Sigmoid colon (tissue), 7 donors: ENCODE results near the gene DMXL2. TPM values are rescaled to one million over a fixed set of nuclear protein-coding genes. Genes with fewer than 3 reads are reported as not detected.

Source experiments
- DNase-seq: peaks from one replicate; pipeline ENCODE4 v3.0.0-alpha.2; 2019
- H3K27ac ChIP-seq, 4 donors: fragments of 200-600 bp; sonication (generic); one replicate each; pipeline ENCODE4 v1.5.1; 2016 to 2019; ENCODE audit warnings: mild to moderate bottlenecking in 1 of 4
- H3K27me3 ChIP-seq, 3 donors: fragments of 200-600 bp; sonication (generic); one replicate each; pipeline ENCODE4 v1.5.1; 2019; ENCODE audit warnings: mild to moderate bottlenecking in 1 of 3
- H3K36me3 ChIP-seq, 4 donors: fragments of 200-600 bp; sonication (generic); one replicate each; pipeline ENCODE4 v1.5.1; 2016 to 2019
- H3K4me1 ChIP-seq, 4 donors: fragments of 200-600 bp; sonication (generic); one replicate each; pipeline ENCODE4 v1.5.1; 2017 to 2019
- H3K4me3 ChIP-seq, 4 donors: fragments of 200-600 bp; sonication (generic); one replicate each; pipeline ENCODE4 v1.5.1; 2017 to 2019; ENCODE audit warnings: mild to moderate bottlenecking in 2 of 4, moderate library complexity in 1 of 4
- H3K9me3 ChIP-seq, 4 donors: fragments of 200-600 bp in 3 of 4; sonication (generic) in 3 of 4; one replicate each; pipeline versions ENCODE4 v1.5.1 to v1.6.1; 2013 to 2019
- CTCF ChIP-seq, 4 experiments: fragments of 450-650 bp in 3 of 4; fragments of 200-600 bp in 1 of 4; IDR thresholded peaks; one replicate each; pipeline ENCODE4 v1.5.1; 2016 to 2019; ENCODE audit warnings: antibody characterized with exemption in 4 of 4, mild to moderate bottlenecking in 3 of 4, moderate library complexity in 2 of 4
- EP300 ChIP-seq, 4 donors: sonication (generic); formaldehyde crosslinking; IDR thresholded peaks; one replicate each; pipeline ENCODE4 v1.6.1; 2017; ENCODE audit warnings: antibody characterized with exemption in 4 of 4
- POLR2A ChIP-seq, 2 donors: fragments of 450-650 bp; IDR thresholded peaks; one replicate each; pipeline ENCODE4 v1.6.1; 2016; ENCODE audit warnings: antibody characterized with exemption in 2 of 2, mild to moderate bottlenecking in 2 of 2, moderate library complexity in 2 of 2
- POLR2AphosphoS5 ChIP-seq, 4 donors: sonication (generic); formaldehyde crosslinking; IDR thresholded peaks; one replicate each; pipeline ENCODE4 v1.6.1; 2017; ENCODE audit warnings: antibody characterized with exemption in 4 of 4
- WGBS, 2 donors: extraction: QIAGEN DNeasy Blood & Tissue Kit; methylation state at CpG; one replicate each; pipeline ENCODE4 v1.1.7; 2013; 5-methylcytosine and 5-hydroxymethylcytosine counted together
- intact Hi-C: fragments of 100-400 bp; cut with DNase I; formaldehyde crosslinking; loops from one replicate; pipeline ENCODE4 v1.15.1; 2023
- polyA plus RNA-seq, 3 donors: library from polyadenylated mRNA; stranded (reverse); fragments of 200-250 nt; gene quantifications; one replicate each; pipeline ENCODE4 v1.2.3, GENCODE V29; 2013
- total RNA-seq, 4 donors: library from RNA; depleted of rRNA; stranded (reverse); fragments of >200 nt; gene quantifications; one replicate each; pipeline ENCODE4 v1.1.0, GENCODE V29; 2016
- donor health status: healthy with polysubstance abuse.
- donor health status: Bipolar disorder and iron deficiency.
- donor health status: healthy.

Gene DMXL2
- total and polyA plus RNA-seq, 7 donors, result 5.5 to 64.5 (median 34.6) TPM

- 90 to 91% methylated on average over 4 of the region's 4 CpGs for WGBS, 2 donors
- Histone ChIP-seq H3K9me3 (peaks cover 0 to 2% (median 0%) of the 10 kb centered on the region in 4 donors), H3K36me3 (peaks cover 0 to 13% (median 5%) of the 10 kb centered on the region in 4 donors), H3K27ac (no peak overlapping the region), H3K4me1 (no peaks in the 10 kb centered on the region), H3K4me3 (no peak overlapping the region), H3K27me3 (no peaks in the 10 kb centered on the region)
- no peak for DNase-seq
- intact Hi-C loops, result loop anchor here (10.0 kb wide), 1 partner anchor 91 kb away; the partner anchor contains the start of gene DMXL2
- TF ChIP-seq CTCF (IDR thresholded peaks at IDR 0.05) (no peak), POLR2AphosphoS5 (IDR thresholded peaks at IDR 0.05) (no peak), POLR2A (IDR thresholded peaks at IDR 0.05) (no peak), EP300 (IDR thresholded peaks at IDR 0.05) (no peak)
Measured at GRCh38 chr15:51533672-51534398, 88.7 kb downstream of the DMXL2 start.

- no peak overlapping the region for H3K4me3 ChIP-seq
- intact Hi-C loops, result no loop called here
- WGBS, 2 donors, result 97 to 98% methylated on average over 5 of the region's 5 CpGs
- peaks cover 0 to 31% (median 8%) of the 10 kb centered on the region in 4 donors for H3K36me3 ChIP-seq
- TF ChIP-seq POLR2AphosphoS5 (IDR thresholded peaks at IDR 0.05), result no peak
- no peak for TF ChIP-seq EP300 (IDR thresholded peaks at IDR 0.05)
- TF ChIP-seq CTCF (IDR thresholded peaks at IDR 0.05), result no peak
- TF ChIP-seq POLR2A (IDR thresholded peaks at IDR 0.05), result no peak
- no peaks in the 10 kb centered on the region for H3K4me1 ChIP-seq
- H3K27me3 ChIP-seq, result no peaks in the 10 kb centered on the region
- DNase-seq, result no peak
- H3K9me3 ChIP-seq, result peaks cover 0 to 5% (median 1%) of the 10 kb centered on the region in 4 donors
- H3K27ac ChIP-seq, result no peak overlapping the region
Measured at GRCh38 chr15:51526955-51527354, 95.6 kb downstream of the DMXL2 start.

- Histone ChIP-seq H3K4me1 (no peaks in the 10 kb centered on the region), H3K27me3 (no peaks in the 10 kb centered on the region), H3K9me3 (peaks cover 0 to 5% (median 0%) of the 10 kb centered on the region in 4 donors), H3K4me3 (no peak overlapping the region), H3K36me3 (peaks cover 0 to 31% (median 6%) of the 10 kb centered on the region in 4 donors), H3K27ac (no peak overlapping the region)
- WGBS, 2 donors, result 94% methylated on average over 5 of the region's 5 CpGs
- no peak for TF ChIP-seq POLR2A (IDR thresholded peaks at IDR 0.05)
- TF ChIP-seq CTCF (IDR thresholded peaks at IDR 0.05), result no peak
- TF ChIP-seq EP300 (IDR thresholded peaks at IDR 0.05), result no peak
- TF ChIP-seq POLR2AphosphoS5 (IDR thresholded peaks at IDR 0.05), result no peak
- DNase-seq, result no peak
- intact Hi-C loops, result no loop called here
Measured at GRCh38 chr15:51524376-51524775, 98.2 kb downstream of the DMXL2 start.

- H3K36me3 ChIP-seq, result peaks cover 0 to 24% (median 0%) of the 10 kb centered on the region in 4 donors
- no peaks in the 10 kb centered on the region for H3K4me1 ChIP-seq
- H3K4me3 ChIP-seq, result no peak overlapping the region
- H3K27me3 ChIP-seq, result no peaks in the 10 kb centered on the region
- no peak overlapping the region for H3K27ac ChIP-seq
- 79 to 86% methylated on average over 1 of the region's 1 CpG for WGBS, 2 donors
- no peak for TF ChIP-seq EP300 (IDR thresholded peaks at IDR 0.05)
- TF ChIP-seq POLR2A (IDR thresholded peaks at IDR 0.05), result no peak
- no peak for TF ChIP-seq CTCF (IDR thresholded peaks at IDR 0.05)
- no peak for TF ChIP-seq POLR2AphosphoS5 (IDR thresholded peaks at IDR 0.05)
- H3K9me3 ChIP-seq, result no peaks in the 10 kb centered on the region
- no peak for DNase-seq
- intact Hi-C loops, result no loop called here
Measured at GRCh38 chr15:51516291-51516690, 106.3 kb downstream of the DMXL2 start.
